Effector memory CD8-positive, alpha-beta T cell (primary cell): ENCODE measurements around the gene RHOF.

ENCODE experiments used
- ATAC-seq: fragments of 150-1000 bp; cut with Tn5 transposase; replicated peaks from 2 replicates; pipeline ENCODE4 v1.10.0; 2021; ENCODE audit warnings: mild to moderate bottlenecking, moderate library complexity
- DNase-seq, 3 experiments: peaks; one replicate each; pipeline ENCODE4 v3.0.0; 2021
- H3K27ac Mint-ChIP-seq, 2 donors: one replicate each; pipeline ENCODE4 v1.8.0; 2022; ENCODE audit warnings: mild to moderate bottlenecking in 2 of 2, mixed read lengths in 2 of 2, moderate library complexity in 2 of 2
- H3K27me3 Mint-ChIP-seq, 2 donors: one replicate each; pipeline ENCODE4 v1.8.0; 2022; ENCODE audit warnings: mixed read lengths in 2 of 2
- H3K36me3 Mint-ChIP-seq: one replicate; pipeline ENCODE4 v1.8.0; 2022; ENCODE audit warnings: mild to moderate bottlenecking, moderate library complexity, mixed read lengths; ENCODE audit not compliant: insufficient read depth
- H3K4me1 Mint-ChIP-seq, 2 donors: one replicate each; pipeline ENCODE4 v1.8.0; 2022; ENCODE audit warnings: low read depth in 2 of 2, mixed read lengths in 2 of 2
- H3K4me3 Mint-ChIP-seq, 2 donors: one replicate each; pipeline ENCODE4 v1.8.0; 2022; ENCODE audit warnings: mild to moderate bottlenecking in 2 of 2, mixed read lengths in 2 of 2, moderate library complexity in 2 of 2
- H3K9me3 Mint-ChIP-seq, 2 donors: one replicate each; pipeline ENCODE4 v1.8.0; 2022; ENCODE audit warnings: mixed read lengths in 2 of 2

RHOF gene

DNA sequence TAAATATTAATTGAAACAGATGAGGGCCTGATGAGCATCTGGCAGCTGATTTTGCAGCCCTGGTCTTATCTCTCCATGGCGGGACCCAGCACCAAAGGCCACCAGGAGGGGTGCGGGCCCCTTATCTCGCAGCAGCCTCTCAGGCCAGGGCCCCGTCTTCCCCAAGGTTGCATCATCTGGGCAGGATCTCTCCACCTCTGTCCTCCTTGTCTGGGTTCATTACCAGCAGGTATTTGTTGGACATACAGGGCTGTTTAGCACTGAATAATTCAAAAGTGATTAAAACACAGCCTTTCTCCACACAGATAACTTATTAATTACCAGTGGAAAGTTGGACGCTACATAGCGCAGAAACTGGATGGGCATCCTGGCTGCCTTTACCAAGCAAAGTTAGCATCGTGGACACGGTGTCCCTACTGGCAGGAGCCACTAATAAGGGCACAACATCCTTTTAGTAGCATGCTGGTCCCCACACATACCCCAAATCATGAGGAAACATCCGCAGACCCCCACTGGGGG, 55.1 kb downstream of the RHOF start:
- H3K4me3 Mint-ChIP-seq, result no peak overlapping the region
- H3K27me3 Mint-ChIP-seq, result no peaks in the 10 kb centered on the region
- DNase-seq (no peak), ATAC-seq (no peak)
- H3K4me1 Mint-ChIP-seq, result no peaks in the 10 kb centered on the region
- no peaks in the 10 kb centered on the region for H3K9me3 Mint-ChIP-seq
- H3K36me3 Mint-ChIP-seq, result peaks cover 2% of the 10 kb centered on the region
- no peak overlapping the region for H3K27ac Mint-ChIP-seq

GRCh38 chr12:121733849-121734248, 59.6 kb downstream of the RHOF start:
- no peak overlapping the region for H3K27ac Mint-ChIP-seq
- H3K9me3 Mint-ChIP-seq, result no peaks in the 10 kb centered on the region
- H3K4me3 Mint-ChIP-seq, result no peak overlapping the region
- peaks cover 2% of the 10 kb centered on the region for H3K36me3 Mint-ChIP-seq
- ATAC-seq (no peak), DNase-seq (no peak)
- no peaks in the 10 kb centered on the region for H3K4me1 Mint-ChIP-seq
- H3K27me3 Mint-ChIP-seq, result no peaks in the 10 kb centered on the region

GRCh38 chr12:121731473-121731872, 62.0 kb downstream of the RHOF start:
- Mint-ChIP-seq H3K9me3 (no peaks in the 10 kb centered on the region), H3K36me3 (peaks cover 6% of the 10 kb centered on the region), H3K4me3 (no peak overlapping the region), H3K27ac (no peak overlapping the region), H3K27me3 (no peaks in the 10 kb centered on the region), H3K4me1 (no peaks in the 10 kb centered on the region)
- DNase-seq (no peak), ATAC-seq (no peak)

GRCh38 chr12:121729021-121729420, 64.5 kb downstream of the RHOF start:
- Mint-ChIP-seq H3K9me3 (no peaks in the 10 kb centered on the region), H3K36me3 (peaks cover 13% of the 10 kb centered on the region), H3K4me1 (no peaks in the 10 kb centered on the region)

More at GRCh38 chr12:121729021-121729420, 64.5 kb downstream of the RHOF start:
- Mint-ChIP-seq H3K4me3 (no peak overlapping the region), H3K27ac (no peak overlapping the region), H3K27me3 (no peaks in the 10 kb centered on the region)
- ATAC-seq (no peak), DNase-seq (no peak)
